Keratinocyte (primary cell): ENCODE results near the gene DCTN1. TPM values are rescaled to one million over a fixed set of nuclear protein-coding genes. Genes with fewer than 3 reads are reported as not detected.

ENCODE experiments used
- DNase-seq: peaks from one replicate; pipeline ENCODE4 v3.0.0-alpha.2; 2011; ENCODE audit warnings: low read depth, missing footprints, low spot score
- FAIRE-seq: peaks from 2 replicates; lab custom pipeline; 2011; peaks lifted over from hg19 to GRCh38; lab: Jason Lieb, UNC
- H2AFZ ChIP-seq: 2 replicates; pipeline ENCODE4 v1.6.0; 2012; ENCODE audit warnings: low read length, control low read depth, inconsistent platforms; ENCODE audit not compliant: control insufficient read depth
- H3K27ac ChIP-seq: 2 replicates; pipeline ENCODE4 v1.5.1; 2011; ENCODE audit warnings: low read length; ENCODE audit not compliant: control insufficient read depth, insufficient read depth
- H3K27me3 ChIP-seq: 3 replicates; pipeline ENCODE4 v1.6.0; 2011; ENCODE audit warnings: low read length; ENCODE audit not compliant: control insufficient read depth, insufficient read depth; ENCODE audit errors: extremely low read depth
- H3K36me3 ChIP-seq, 2 experiments: 2 replicates in 1 of 2; 3 replicates in 1 of 2; pipeline ENCODE4 v1.5.1; 2011; ENCODE audit warnings: low read length in 2 of 2, mild to moderate bottlenecking in 1 of 2; ENCODE audit not compliant: control insufficient read depth in 2 of 2, insufficient read depth in 2 of 2; ENCODE audit errors: extremely low read depth in 1 of 2
- H3K4me1 ChIP-seq: 3 replicates; pipeline ENCODE4 v1.5.1; 2011; ENCODE audit warnings: low read length; ENCODE audit not compliant: control insufficient read depth, insufficient read depth; ENCODE audit errors: extremely low read depth
- H3K4me2 ChIP-seq: 3 replicates; pipeline ENCODE4 v1.6.0; 2011; ENCODE audit warnings: low read depth, low read length; ENCODE audit not compliant: control insufficient read depth, insufficient read depth; ENCODE audit errors: extremely low read depth
- H3K4me3 ChIP-seq, 3 experiments: fragments of 200-600 bp in 1 of 3; sonication (generic) in 1 of 3; 2 replicates in 2 of 3; 3 replicates in 1 of 3; pipeline ENCODE4 v1.5.1; 2011 to 2016; ENCODE audit warnings: low read length in 3 of 3, mild to moderate bottlenecking in 3 of 3, control low read depth in 2 of 3, inconsistent platforms in 1 of 3, low read depth in 1 of 3, mixed read lengths in 1 of 3, mixed run types in 1 of 3, moderate library complexity in 1 of 3; ENCODE audit not compliant: control insufficient read depth in 2 of 3, insufficient read depth in 2 of 3; ENCODE audit errors: extremely low read depth in 1 of 3
- H3K79me2 ChIP-seq: 2 replicates; pipeline ENCODE4 v1.6.0; 2012; ENCODE audit warnings: low read length; ENCODE audit not compliant: control insufficient read depth, insufficient read depth
- H3K9ac ChIP-seq: 3 replicates; pipeline ENCODE4 v1.6.0; 2011; ENCODE audit warnings: low read length; ENCODE audit not compliant: control insufficient read depth, insufficient read depth; ENCODE audit errors: extremely low read depth
- H3K9me1 ChIP-seq: 3 replicates; pipeline ENCODE4 v1.6.0; 2011; ENCODE audit warnings: low read length; ENCODE audit not compliant: control insufficient read depth, insufficient read depth; ENCODE audit errors: extremely low read depth
- H3K9me3 ChIP-seq: 2 replicates; pipeline ENCODE4 v1.5.1; 2012; ENCODE audit warnings: low read depth, low read length; ENCODE audit not compliant: control insufficient read depth
- H4K20me1 ChIP-seq: 3 replicates; pipeline ENCODE4 v1.6.0; 2011; ENCODE audit warnings: low read length; ENCODE audit not compliant: control insufficient read depth, insufficient read depth; ENCODE audit errors: extremely low read depth
- EZH2 ChIP-seq: IDR thresholded peaks from one replicate; pipeline ENCODE4 v1.6.1; 2012; ENCODE audit warnings: inconsistent platforms, mild to moderate bottlenecking, low read length, moderate library complexity
- dilution Hi-C: fragments of 300-500 bp; cut with MboI; formaldehyde crosslinking; loops from one replicate; pipeline ENCODE4 v1.7.0; 2020; ENCODE audit warnings: low sequenced_read_pairs; ENCODE audit not compliant: extremely low pct_ligation_motif_present
- polyA plus RNA-seq, 5 experiments: library from polyadenylated mRNA; depleted of rRNA in 3 of 5; stranded (reverse) in 3 of 5; stranded (forward) in 1 of 5; unstranded in 1 of 5; fragments of >200 nt; gene quantifications; 1 replicate in 1 of 5; 2 replicates in 3 of 5; 3 replicates in 1 of 5; pipeline versions ENCODE4 v1.2.1 to v1.2.3, GENCODE V29; 2011 to 2012; ENCODE audit warnings: missing spikeins in 2 of 5, low read depth in 1 of 5, low replicate concordance in 1 of 5
- TF ChIP-seq, protein P1 (sequence below), 3 experiments: IDR thresholded peaks in 1 of 3; conservative IDR thresholded peaks in 1 of 3; optimal IDR thresholded peaks in 1 of 3; 2 replicates in 2 of 3; 3 replicates in 1 of 3; pipeline versions ENCODE3 to v1.5.1; 2011; ENCODE audit warnings: low read length in 3 of 3, mild to moderate bottlenecking in 3 of 3, moderate library complexity in 2 of 3, control low read depth in 1 of 3, inconsistent platforms in 1 of 3; ENCODE audit not compliant: insufficient read depth in 2 of 3; ENCODE audit errors: extremely low read depth in 1 of 3

The DCTN1 gene
- polyA plus RNA-seq, 1 donor (not counting 4 experiments of a cell fraction or from before 2014, with no cell fraction given) = 110 TPM

DNA sequence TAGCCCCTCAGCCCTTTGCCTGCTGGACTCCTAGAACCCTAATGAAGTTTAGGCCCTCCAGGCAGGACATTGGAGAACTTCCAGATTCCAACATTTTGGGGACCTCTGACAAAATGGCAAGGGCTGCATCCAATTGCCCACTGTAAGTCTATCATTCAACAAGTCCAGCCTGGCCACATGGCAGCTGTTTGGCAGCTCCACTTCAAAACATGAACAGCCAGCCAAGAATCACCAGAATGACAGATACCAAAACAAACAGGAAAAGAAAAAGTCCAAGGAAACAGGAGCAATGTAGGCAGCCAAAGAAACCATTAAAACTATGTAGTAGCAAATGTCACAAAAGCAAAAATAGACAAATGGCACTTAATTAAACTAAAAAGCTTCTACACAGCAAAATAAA, 62.4 kb downstream of the DCTN1 start:
- no peak overlapping the region for H3K4me3 ChIP-seq
- H3K4me2 ChIP-seq = no peak overlapping the region
- TF ChIP-seq, protein P1, sequence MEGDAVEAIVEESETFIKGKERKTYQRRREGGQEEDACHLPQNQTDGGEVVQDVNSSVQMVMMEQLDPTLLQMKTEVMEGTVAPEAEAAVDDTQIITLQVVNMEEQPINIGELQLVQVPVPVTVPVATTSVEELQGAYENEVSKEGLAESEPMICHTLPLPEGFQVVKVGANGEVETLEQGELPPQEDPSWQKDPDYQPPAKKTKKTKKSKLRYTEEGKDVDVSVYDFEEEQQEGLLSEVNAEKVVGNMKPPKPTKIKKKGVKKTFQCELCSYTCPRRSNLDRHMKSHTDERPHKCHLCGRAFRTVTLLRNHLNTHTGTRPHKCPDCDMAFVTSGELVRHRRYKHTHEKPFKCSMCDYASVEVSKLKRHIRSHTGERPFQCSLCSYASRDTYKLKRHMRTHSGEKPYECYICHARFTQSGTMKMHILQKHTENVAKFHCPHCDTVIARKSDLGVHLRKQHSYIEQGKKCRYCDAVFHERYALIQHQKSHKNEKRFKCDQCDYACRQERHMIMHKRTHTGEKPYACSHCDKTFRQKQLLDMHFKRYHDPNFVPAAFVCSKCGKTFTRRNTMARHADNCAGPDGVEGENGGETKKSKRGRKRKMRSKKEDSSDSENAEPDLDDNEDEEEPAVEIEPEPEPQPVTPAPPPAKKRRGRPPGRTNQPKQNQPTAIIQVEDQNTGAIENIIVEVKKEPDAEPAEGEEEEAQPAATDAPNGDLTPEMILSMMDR (optimal IDR thresholded peaks at IDR 0.05 in 1 of 3, IDR thresholded peaks at IDR 0.05 in 1 of 3, conservative IDR thresholded peaks at IDR 0.05 in 1 of 3; ENCODE audit: extremely low read depth in 1 of 3, insufficient read depth in 2 of 3, low read length in 3 of 3) = no peak
- no peak for TF ChIP-seq EZH2
- H2AFZ ChIP-seq = no peak overlapping the region
- H3K79me2 ChIP-seq = no peaks in the 10 kb centered on the region
- H3K27me3 ChIP-seq = no peaks in the 10 kb centered on the region
- H3K4me1 ChIP-seq = no peaks in the 10 kb centered on the region
- dilution Hi-C loops = no loop called here
- no peak for DNase-seq
- H3K9ac ChIP-seq = no peak overlapping the region
- no peak for FAIRE-seq
- H4K20me1 ChIP-seq = no peaks in the 10 kb centered on the region
- no peaks in the 10 kb centered on the region for H3K36me3 ChIP-seq
- H3K9me1 ChIP-seq = no peaks in the 10 kb centered on the region
- H3K27ac ChIP-seq = no peak overlapping the region
- no peaks in the 10 kb centered on the region for H3K9me3 ChIP-seq

DNA sequence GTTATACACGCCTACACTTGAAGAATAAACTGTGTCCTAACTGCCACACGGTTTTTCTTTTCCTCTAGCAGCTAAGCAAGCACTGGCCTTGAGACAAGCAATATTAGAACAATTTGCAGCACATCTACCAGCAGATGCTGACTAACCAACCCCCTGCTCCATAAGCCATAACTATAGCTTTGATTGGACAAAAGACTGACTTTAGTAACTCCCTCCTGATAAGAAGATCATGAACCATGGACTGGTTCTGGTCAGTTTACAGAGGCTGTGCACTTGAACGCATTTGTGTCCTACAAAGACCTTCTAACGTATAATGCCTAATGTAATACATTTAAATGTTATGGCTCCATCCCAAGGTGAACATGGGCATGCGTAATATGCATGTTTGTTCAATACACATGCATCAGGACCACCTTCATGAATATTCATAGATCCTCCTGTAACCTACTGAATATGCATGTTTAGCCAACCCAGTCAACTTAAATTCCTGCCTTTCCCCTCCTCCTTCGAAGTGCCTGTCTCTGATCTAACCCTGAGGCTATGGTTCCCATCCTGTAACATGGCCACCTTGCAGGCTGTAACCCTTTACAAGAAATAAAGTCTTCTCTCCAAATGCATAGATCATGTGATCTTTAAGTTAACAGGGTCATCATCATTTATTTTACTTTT, 63.4 kb downstream of the DCTN1 start:
- DNase-seq (no peak), FAIRE-seq (no peak)
- no peaks in the 10 kb centered on the region for H3K27me3 ChIP-seq
- no peaks in the 10 kb centered on the region for H3K79me2 ChIP-seq
- no peak overlapping the region for H3K27ac ChIP-seq
- H4K20me1 ChIP-seq = no peaks in the 10 kb centered on the region
- H3K4me1 ChIP-seq = no peaks in the 10 kb centered on the region
- H3K9ac ChIP-seq = no peak overlapping the region
- no peaks in the 10 kb centered on the region for H3K9me1 ChIP-seq
- TF ChIP-seq, protein P1 (optimal IDR thresholded peaks at IDR 0.05 in 1 of 3, IDR thresholded peaks at IDR 0.05 in 1 of 3, conservative IDR thresholded peaks at IDR 0.05 in 1 of 3; ENCODE audit: extremely low read depth in 1 of 3, insufficient read depth in 2 of 3, low read length in 3 of 3) = no peak
- TF ChIP-seq EZH2 = no peak
- dilution Hi-C loops = no loop called here
- H3K4me3 ChIP-seq = no peak overlapping the region
- H2AFZ ChIP-seq = no peak overlapping the region
- H3K36me3 ChIP-seq = no peaks in the 10 kb centered on the region
- no peaks in the 10 kb centered on the region for H3K9me3 ChIP-seq
- H3K4me2 ChIP-seq = no peak overlapping the region
